ENCODE results near the gene KLK14. TPM values are rescaled to one million over a fixed set of nuclear protein-coding genes. Genes with fewer than 3 reads are reported as not detected.

Gene KLK14
- total and polyA plus RNA-seq, 10 of the 15 experiments (the other 5 are each of a cell fraction or from before 2014, with no cell fraction given): not detected

DNA sequence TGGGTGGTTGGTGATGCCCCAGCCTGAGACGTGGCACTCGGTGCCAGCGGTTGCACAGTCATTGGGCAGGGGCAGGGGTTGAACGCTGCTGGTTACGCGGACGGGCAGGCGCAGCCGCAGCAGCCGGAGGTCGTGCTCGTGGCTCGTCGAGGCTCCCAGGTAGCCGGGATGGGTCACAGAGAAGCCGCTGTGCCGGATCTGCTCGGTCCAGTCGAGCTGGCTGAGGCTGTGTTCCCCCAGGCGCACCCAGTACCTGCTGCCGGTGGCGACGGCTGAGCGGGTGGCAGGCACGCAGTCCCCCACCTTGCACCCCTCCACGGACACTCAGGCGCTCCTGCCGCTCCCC, 50.8 kb downstream of the KLK14 start (continued):
- TF ChIP-seq MLLT1 (IDR thresholded peaks at IDR 0.05): no peak

DNA sequence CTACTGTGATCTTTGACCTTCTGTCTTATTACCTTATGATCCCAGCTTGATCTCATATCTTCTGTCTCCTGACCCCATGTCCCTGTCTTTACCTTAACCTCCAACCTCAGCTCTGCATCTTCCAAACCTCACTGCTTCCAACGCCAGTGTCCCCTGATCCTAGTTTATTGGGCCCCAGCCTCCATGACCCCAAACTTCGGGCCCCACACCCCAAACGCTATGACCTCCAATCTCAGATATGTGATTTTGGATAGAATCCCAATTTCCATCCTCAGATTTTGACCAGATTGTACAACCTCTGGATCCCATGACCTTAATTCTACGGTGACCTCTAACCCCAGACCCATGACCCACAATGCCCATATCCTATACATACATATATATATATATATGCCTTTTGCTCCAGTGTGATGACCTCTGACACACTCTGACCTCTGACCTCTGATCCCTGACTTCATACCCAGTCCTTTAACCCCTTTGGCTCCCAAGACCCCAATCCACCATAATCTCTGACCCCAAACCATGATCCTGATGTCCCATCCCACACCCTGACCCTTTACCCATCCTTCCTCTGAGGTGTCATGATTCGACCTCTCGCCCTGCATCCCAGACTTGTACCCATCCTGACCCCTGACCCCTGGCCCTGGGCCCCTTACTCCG, 51.3 kb downstream of the KLK14 start:
- RAD21 ChIA-PET (ENCODE audit: unreplicated experiment): no interaction called here
- intact Hi-C loops (cut with micrococcal nuclease; ENCODE audit: unreplicated experiment): no loop called here
- in situ Hi-C loops (cut with MboI): no loop called here
- Histone ChIP-seq H3K9ac (ENCODE audit: control insufficient read depth, insufficient read depth, low read length) (no peak overlapping the region), H2AFZ (ENCODE audit: control insufficient read depth, low read depth, low read length) (no peak overlapping the region), H3K36me3 (ENCODE audit: control insufficient read depth in 2 of 2, insufficient read depth in 2 of 2, low read length in 1 of 2) (no peaks in the 10 kb centered on the region), H3K4me1 (ENCODE audit: control insufficient read depth, insufficient read depth, low read length) (no peaks in the 10 kb centered on the region), H4K20me1 (ENCODE audit: control insufficient read depth, insufficient read depth) (no peaks in the 10 kb centered on the region), H3K4me3 (no peak overlapping the region), H3K79me2 (ENCODE audit: control insufficient read depth, insufficient read depth, low read length) (no peaks in the 10 kb centered on the region), H3K27ac (ENCODE audit: control insufficient read depth, insufficient read depth) (no peak overlapping the region), H3K9me3 (replicated peaks; ENCODE audit: control insufficient read depth, insufficient read depth, low read length) (no peaks in the 10 kb centered on the region), H3K27me3 (replicated peaks in 1 of 2; ENCODE audit: control insufficient read depth in 2 of 2, insufficient read depth in 2 of 2, low read length in 1 of 2) (no peaks in the 10 kb centered on the region; a peak in 1 of 4 replicates), H3K4me2 (ENCODE audit: control insufficient read depth, insufficient read depth) (no peak overlapping the region)
- POLR2A ChIA-PET: no interaction called here
- SMC1A ChIA-PET (ENCODE audit: uncharacterized antibody, unreplicated experiment): no interaction called here
- no peak for ATAC-seq
- FAIRE-seq: no peak
- no peak for DNase-seq (ENCODE audit: low read depth, low spot score)
- no TSS peak for BruUV-seq (replicated peaks)
- CTCF ChIA-PET: no interaction called here
- 15% methylated on average over 7 of the region's 7 CpGs for WGBS (ENCODE audit: insufficient coverage, insufficient replicate concordance, low lambda C conversion rate, missing lambda C conversion rate)
- no peak for TF ChIP-seq POU2F2 (IDR thresholded peaks at IDR 0.05; ENCODE audit: borderline replicate concordance, low read depth, low read length)
- TF ChIP-seq ZSCAN29 (IDR thresholded peaks at IDR 0.05): no peak
- TF ChIP-seq HCFC1 (IDR thresholded peaks at IDR 0.05; ENCODE audit: low read length): no peak
- no peak for TF ChIP-seq HSF1 (IDR thresholded peaks at IDR 0.05; ENCODE audit: low read depth, low read length)
- TF ChIP-seq ETV6 (conservative IDR thresholded peaks at IDR 0.05 in 1 of 2, IDR thresholded peaks at IDR 0.05 in 1 of 2; ENCODE audit: borderline replicate concordance in 1 of 2, low read depth in 1 of 2): no peak
- no peak for TF ChIP-seq IRF3 (IDR thresholded peaks at IDR 0.05)
- no peak for TF ChIP-seq PKNOX1 (IDR thresholded peaks at IDR 0.05)
- TF ChIP-seq ZBED1 (IDR thresholded peaks at IDR 0.05; ENCODE audit: borderline replicate concordance): no peak
- TF ChIP-seq MXI1 (IDR thresholded peaks at IDR 0.05; ENCODE audit: low read depth, low read length): no peak
- no peak for TF ChIP-seq ZBTB4 (CRISPR knock-in tag; IDR thresholded peaks at IDR 0.05)
- no peak for TF ChIP-seq CBFB (IDR thresholded peaks at IDR 0.05; ENCODE audit: low read depth)
- no peak for TF ChIP-seq TARDBP (IDR thresholded peaks at IDR 0.05; ENCODE audit: borderline replicate concordance)
- TF ChIP-seq YBX1 (IDR thresholded peaks at IDR 0.05): no peak
- TF ChIP-seq, protein P1, sequence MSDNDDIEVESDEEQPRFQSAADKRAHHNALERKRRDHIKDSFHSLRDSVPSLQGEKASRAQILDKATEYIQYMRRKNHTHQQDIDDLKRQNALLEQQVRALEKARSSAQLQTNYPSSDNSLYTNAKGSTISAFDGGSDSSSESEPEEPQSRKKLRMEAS (IDR thresholded peaks at IDR 0.05; ENCODE audit: low read depth, low read length): no peak
